ENCODE measurements around the gene DOCK6.
"Not testable (repeated sequence)": the region's sequence is repeated elsewhere in the genome, so short reads cannot be mapped to it uniquely, and the experiment has no call there.

DOCK6 gene

DNA sequence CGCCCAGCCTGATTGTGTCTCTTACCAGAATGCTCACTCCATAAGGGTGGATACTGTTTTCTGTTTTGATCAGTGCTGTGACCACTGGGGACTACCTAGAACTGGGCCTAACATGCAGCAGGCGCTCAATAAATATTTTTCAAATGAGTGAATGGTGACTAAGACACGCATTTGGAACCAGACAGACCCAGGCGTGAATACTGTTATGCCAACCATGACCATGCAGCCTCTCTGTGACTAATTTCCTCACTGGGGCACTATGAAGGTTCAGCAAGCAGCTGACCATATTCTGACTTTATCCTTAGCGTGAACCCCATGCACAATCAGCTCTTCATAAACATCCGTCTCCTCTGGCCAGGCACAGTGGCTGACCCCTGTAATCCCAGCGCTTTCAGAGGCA is 93.8 kb downstream of the DOCK6 start:
- CTCF ChIA-PET, result no interaction called here
- TF ChIP-seq L3MBTL2 (conservative IDR thresholded peaks at IDR 0.05) (no peak), FOXA1 (IDR thresholded peaks at IDR 0.05) (no peak), SP1 (IDR thresholded peaks at IDR 0.05) (no peak), ELF4 (IDR thresholded peaks at IDR 0.05) (no peak)
- POLR2A ChIA-PET, result interaction anchor here (0.8 kb wide), 1 partner anchor 12 kb away, joined by 3 read pairs; no protein-coding TSS in a partner anchor
- no peak for DNase-seq (ENCODE audit: extremely low spot score)

DNA sequence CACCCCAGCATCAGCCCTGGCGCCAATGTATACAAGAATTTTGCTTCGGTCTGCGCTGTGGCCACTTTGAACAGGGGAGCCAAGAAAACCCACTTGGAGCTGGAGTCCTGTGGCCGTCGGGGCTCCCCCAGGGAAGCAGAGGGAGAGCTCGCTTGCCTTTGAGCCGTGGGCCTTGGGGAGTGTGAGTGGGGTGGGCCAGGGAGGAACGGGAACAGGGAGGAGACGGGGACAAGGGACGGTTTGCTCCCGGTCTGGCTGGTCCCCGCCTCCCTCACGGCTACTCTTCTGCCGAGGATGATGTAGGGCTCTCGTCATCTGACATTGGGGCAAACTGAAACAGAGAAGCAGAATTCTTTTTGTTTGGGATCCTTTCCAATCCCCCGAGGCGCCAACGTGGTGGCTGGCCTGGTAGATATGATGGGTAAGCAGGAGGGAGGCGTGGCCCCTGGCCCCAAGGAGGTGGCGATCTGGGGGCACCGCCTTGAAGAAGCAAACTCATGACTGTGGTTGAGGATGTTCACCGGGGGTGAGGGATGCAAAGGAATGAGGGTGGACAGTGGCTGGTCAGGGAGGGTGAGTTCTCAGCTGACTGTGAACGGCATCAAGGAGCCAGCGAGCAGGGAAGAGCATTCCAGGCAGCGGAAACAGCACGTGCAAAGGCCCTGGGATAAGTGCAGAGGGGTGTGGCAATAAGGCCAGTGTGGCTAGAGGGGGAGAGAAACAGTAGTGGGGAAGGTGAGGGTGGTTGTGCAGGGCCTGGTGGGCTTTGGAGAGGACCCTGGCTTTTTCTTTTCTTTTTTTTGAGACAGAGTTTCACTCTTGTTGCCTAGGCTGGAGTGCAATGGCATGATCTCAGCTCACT is 95.8 kb downstream of the DOCK6 start:
- DNase-seq (ENCODE audit: extremely low spot score), result no peak
- no peak for TF ChIP-seq ELF4 (IDR thresholded peaks at IDR 0.05)
- no peak for TF ChIP-seq HDGF (IDR thresholded peaks at IDR 0.05; ENCODE audit: borderline replicate concordance)
- POLR2A ChIA-PET, result interaction anchor here (1.8 kb wide), 1 partner anchor 10 kb away, joined by 5 read pairs; no protein-coding TSS in a partner anchor
- CTCF ChIA-PET, result no interaction called here

DNA sequence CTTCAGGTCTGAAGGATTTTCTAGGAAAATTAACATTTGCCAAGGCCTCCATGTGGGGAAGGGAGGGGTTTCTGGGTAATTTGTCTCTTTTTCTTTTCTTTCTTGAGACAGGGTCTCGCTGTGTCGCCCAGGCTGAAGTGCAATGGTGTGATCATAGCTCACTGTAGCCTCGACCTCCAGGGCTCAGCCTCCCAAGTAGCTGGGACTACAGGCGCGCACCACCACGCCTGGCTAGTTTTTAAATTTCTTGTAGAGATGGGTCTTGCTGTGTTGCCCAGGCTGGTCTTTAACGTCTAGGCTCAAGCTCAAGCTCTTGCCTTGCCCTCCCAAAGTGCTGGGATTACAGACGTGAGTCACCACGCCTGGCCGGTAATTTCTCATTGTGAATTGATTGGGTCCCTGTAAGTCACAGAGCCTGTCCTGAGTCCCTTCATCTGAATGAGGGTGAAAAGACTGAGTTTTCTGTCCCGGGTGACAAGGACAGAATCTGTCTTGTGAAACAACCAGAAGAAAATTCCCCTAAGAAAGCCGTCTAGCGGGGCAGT is 96.8 kb downstream of the DOCK6 start:
- DNase-seq (ENCODE audit: extremely low spot score), result no peak
- TF ChIP-seq SP1 (IDR thresholded peaks at IDR 0.05), result no peak
- no peak for TF ChIP-seq ARNT (IDR thresholded peaks at IDR 0.05)
- no peak for TF ChIP-seq BHLHE40 (IDR thresholded peaks at IDR 0.05; ENCODE audit: borderline replicate concordance)
- TF ChIP-seq FOXA1 (IDR thresholded peaks at IDR 0.05), result no peak
- no peak for TF ChIP-seq SUZ12 (IDR thresholded peaks at IDR 0.05)
- TF ChIP-seq L3MBTL2 (conservative IDR thresholded peaks at IDR 0.05), result no peak
- TF ChIP-seq ZNF384 (IDR thresholded peaks at IDR 0.05), result no peak
- TF ChIP-seq FOXK2 (IDR thresholded peaks at IDR 0.05), result no peak
- TF ChIP-seq CTBP1 (IDR thresholded peaks at IDR 0.05; ENCODE audit: borderline replicate concordance), result no peak
- TF ChIP-seq LEF1 (IDR thresholded peaks at IDR 0.05; ENCODE audit: borderline replicate concordance), result no peak
- TF ChIP-seq HDGF (IDR thresholded peaks at IDR 0.05; ENCODE audit: borderline replicate concordance), result no peak
- TF ChIP-seq TARDBP (IDR thresholded peaks at IDR 0.05), result no peak
- no peak for TF ChIP-seq ELF4 (IDR thresholded peaks at IDR 0.05)
- ChIA-PET CTCF (no interaction called here), POLR2A (interaction anchor here (1.8 kb wide), 1 partner anchor 9 kb away, joined by 5 read pairs; no protein-coding TSS in a partner anchor)

DNA sequence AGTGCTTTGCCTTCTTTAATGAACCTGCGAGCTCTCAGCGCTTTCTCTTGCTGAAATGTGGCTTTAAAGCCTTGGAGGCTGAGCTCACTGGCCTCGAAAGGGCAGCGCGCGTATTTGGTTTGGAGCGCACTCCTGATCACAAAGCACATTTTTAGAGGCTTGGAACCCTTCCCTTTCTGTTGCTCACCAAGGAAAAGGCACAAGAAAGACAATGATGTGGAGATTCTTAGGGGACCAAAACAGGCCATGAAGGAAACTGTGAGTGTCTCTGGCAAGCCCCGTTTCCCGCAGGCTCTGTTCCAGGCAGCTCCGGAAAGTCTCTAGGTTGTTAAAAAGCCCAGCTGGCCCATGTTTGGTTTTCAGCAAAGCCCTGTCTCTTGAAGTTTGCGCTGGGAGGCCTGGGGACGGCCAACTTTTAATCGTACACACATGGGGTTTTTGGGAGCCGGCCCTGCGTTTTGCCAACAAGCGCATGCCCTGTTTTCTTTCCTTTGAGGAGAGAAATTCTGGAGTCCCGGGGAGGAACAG is 97.4 kb downstream of the DOCK6 start:
- TF ChIP-seq LEF1 (IDR thresholded peaks at IDR 0.05; ENCODE audit: borderline replicate concordance), result no peak
- TF ChIP-seq NFRKB (IDR thresholded peaks at IDR 0.05), result no peak
- no peak for TF ChIP-seq FOXM1 (IDR thresholded peaks at IDR 0.05; ENCODE audit: borderline replicate concordance)
- TF ChIP-seq ARNT (IDR thresholded peaks at IDR 0.05), result no peak
- TF ChIP-seq L3MBTL2 (conservative IDR thresholded peaks at IDR 0.05), result no peak
- no peak for TF ChIP-seq ELF4 (IDR thresholded peaks at IDR 0.05)
- TF ChIP-seq FOXA1 (IDR thresholded peaks at IDR 0.05), result no peak
- no peak for TF ChIP-seq SP1 (IDR thresholded peaks at IDR 0.05)
- TF ChIP-seq CTBP1 (IDR thresholded peaks at IDR 0.05; ENCODE audit: borderline replicate concordance), result no peak
- TF ChIP-seq SUZ12 (IDR thresholded peaks at IDR 0.05), result no peak
- TF ChIP-seq TARDBP (IDR thresholded peaks at IDR 0.05), result no peak
- no peak for TF ChIP-seq ZNF384 (IDR thresholded peaks at IDR 0.05)
- no peak for TF ChIP-seq HDGF (IDR thresholded peaks at IDR 0.05; ENCODE audit: borderline replicate concordance)
- no peak for TF ChIP-seq BHLHE40 (IDR thresholded peaks at IDR 0.05; ENCODE audit: borderline replicate concordance)
- TF ChIP-seq, protein P1, sequence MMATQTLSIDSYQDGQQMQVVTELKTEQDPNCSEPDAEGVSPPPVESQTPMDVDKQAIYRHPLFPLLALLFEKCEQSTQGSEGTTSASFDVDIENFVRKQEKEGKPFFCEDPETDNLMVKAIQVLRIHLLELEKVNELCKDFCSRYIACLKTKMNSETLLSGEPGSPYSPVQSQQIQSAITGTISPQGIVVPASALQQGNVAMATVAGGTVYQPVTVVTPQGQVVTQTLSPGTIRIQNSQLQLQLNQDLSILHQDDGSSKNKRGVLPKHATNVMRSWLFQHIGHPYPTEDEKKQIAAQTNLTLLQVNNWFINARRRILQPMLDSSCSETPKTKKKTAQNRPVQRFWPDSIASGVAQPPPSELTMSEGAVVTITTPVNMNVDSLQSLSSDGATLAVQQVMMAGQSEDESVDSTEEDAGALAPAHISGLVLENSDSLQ (IDR thresholded peaks at IDR 0.05), result no peak
- no peak for TF ChIP-seq FOXK2 (IDR thresholded peaks at IDR 0.05)
- DNase-seq (ENCODE audit: extremely low spot score), result no peak
- ChIA-PET POLR2A (interaction anchor here (1.8 to 1.9 kb wide), 2 partner anchors 9 to 10 kb away, joined by 5 read pairs; partner anchors contain the start of gene SPC24), CTCF (interaction anchor here (1.1 kb wide), 1 partner anchor 39 kb away, joined by 3 read pairs; no protein-coding TSS in a partner anchor)

DNA sequence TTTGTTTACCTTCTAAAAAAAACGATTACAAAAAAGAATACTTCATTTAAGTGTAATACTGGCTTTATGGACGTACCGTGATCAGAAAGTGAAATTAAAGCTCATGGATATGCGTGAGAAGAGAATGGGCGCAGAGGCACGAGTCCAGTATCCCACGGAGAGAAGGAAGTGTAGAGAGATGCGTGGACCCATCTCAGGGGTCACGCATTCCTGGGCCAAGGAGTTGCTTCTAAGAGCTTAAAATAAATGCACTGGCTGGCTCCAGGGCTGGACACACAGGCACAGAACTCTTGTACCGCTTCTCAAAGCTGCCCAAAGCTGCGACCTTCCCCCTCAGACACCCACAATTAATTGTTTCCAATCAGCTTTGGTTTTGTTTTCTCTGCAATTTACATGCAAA is 98.0 kb downstream of the DOCK6 start:
- DNase-seq (ENCODE audit: extremely low spot score), result no peak
- POLR2A ChIA-PET, result interaction anchor here (1.9 kb wide), 1 partner anchor 9 kb away, joined by 5 read pairs; the partner anchor contains the start of gene SPC24
- TF ChIP-seq HDGF (IDR thresholded peaks at IDR 0.05; ENCODE audit: borderline replicate concordance), result no peak
- TF ChIP-seq FOXA1 (IDR thresholded peaks at IDR 0.05), result no peak
- no peak for TF ChIP-seq CTBP1 (IDR thresholded peaks at IDR 0.05; ENCODE audit: borderline replicate concordance)
- no peak for TF ChIP-seq TARDBP (IDR thresholded peaks at IDR 0.05)
- CTCF ChIA-PET, result interaction anchor here (0.7 to 1.1 kb wide), 2 partner anchors 21 to 38 kb away, joined by 3 read pairs; no protein-coding TSS in a partner anchor

DNA sequence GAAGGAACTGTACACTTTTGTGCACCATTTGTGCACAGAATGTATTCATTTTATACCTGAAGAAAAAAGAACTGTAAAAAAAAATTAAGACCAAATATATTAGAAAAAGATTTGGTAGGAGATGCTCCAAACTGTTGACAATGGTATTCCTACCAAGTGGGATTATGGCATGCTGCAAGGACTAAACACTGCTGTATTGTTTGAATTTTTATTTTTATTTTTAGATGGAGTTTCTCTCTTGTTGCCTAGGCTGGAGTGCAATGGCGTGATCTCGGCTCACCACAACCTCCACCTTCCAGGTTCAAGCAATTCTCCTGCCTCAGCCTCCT is 101.9 kb downstream of the DOCK6 start:
- POLR2A ChIA-PET; CTCF ChIA-PET; DNase-seq (ENCODE audit: extremely low spot score): not testable (repeated sequence)

DNA sequence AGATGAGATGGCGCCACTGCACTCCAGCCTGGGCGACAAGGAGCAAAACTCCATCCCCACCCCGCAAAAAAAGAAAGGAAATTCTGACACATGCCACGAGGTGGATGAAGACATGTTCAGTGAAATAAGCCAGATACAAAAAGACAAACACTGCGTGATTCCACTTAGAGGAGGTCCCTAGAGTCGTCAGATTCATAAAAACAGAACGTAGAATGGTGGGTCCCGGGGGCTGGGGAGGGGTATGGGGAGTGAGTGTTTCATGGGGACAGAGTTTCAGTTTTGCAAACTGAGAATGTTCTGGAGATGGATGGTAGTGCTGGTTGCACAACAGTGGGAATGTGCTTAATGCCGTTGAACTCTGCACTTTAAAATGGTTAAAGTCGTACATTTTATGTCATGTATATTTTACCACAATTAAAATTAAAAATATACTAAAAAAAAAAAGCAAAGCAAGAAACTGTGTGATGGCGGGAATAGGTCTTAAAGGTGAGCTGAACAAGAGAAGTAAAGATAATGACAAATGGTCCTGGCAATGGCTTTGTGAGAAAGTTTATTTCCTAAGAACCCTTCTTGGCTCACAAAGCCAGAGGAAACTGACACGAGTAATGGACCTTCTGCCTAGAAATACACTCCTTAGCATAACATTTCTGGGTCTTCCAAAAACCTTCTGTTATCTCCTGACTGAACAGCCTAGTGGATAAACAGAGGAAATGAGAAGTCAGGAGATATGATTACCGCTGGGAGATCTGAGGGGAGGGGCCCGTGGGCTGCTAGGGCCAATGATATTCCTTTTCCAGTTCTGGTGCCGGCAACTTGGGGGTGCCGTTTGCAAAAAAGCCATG is 102.5 kb downstream of the DOCK6 start:
- DNase-seq (ENCODE audit: extremely low spot score), result no peak
- POLR2A ChIA-PET, result no interaction called here
- CTCF ChIA-PET, result no interaction called here
- TF ChIP-seq HDGF (IDR thresholded peaks at IDR 0.05; ENCODE audit: borderline replicate concordance), result no peak
- TF ChIP-seq L3MBTL2 (conservative IDR thresholded peaks at IDR 0.05), result no peak
- TF ChIP-seq ARNT (IDR thresholded peaks at IDR 0.05), result no peak
- TF ChIP-seq LEF1 (IDR thresholded peaks at IDR 0.05; ENCODE audit: borderline replicate concordance), result no peak
- TF ChIP-seq ZNF384 (IDR thresholded peaks at IDR 0.05), result no peak
- TF ChIP-seq TARDBP (IDR thresholded peaks at IDR 0.05), result no peak
- no peak for TF ChIP-seq FOXM1 (IDR thresholded peaks at IDR 0.05; ENCODE audit: borderline replicate concordance)
- TF ChIP-seq SP1 (IDR thresholded peaks at IDR 0.05), result no peak
- TF ChIP-seq SUZ12 (IDR thresholded peaks at IDR 0.05), result no peak
- TF ChIP-seq CTBP1 (IDR thresholded peaks at IDR 0.05; ENCODE audit: borderline replicate concordance), result no peak
- no peak for TF ChIP-seq FOXK2 (IDR thresholded peaks at IDR 0.05)
- no peak for TF ChIP-seq ELF4 (IDR thresholded peaks at IDR 0.05)
- no peak for TF ChIP-seq FOXA1 (IDR thresholded peaks at IDR 0.05)
- TF ChIP-seq, protein P1 (IDR thresholded peaks at IDR 0.05), result no peak
- no peak for TF ChIP-seq NFRKB (IDR thresholded peaks at IDR 0.05)
- TF ChIP-seq BHLHE40 (IDR thresholded peaks at IDR 0.05; ENCODE audit: borderline replicate concordance), result no peak

Data from HEK293T (cell line).